ENCODE results near the gene TRIO.

GRCh38 chr5:14310901-14311300 is 167.8 kb downstream of the TRIO start:
- no peak for TF ChIP-seq POLR2A (IDR thresholded peaks at IDR 0.05)
- no peak for TF ChIP-seq CTCF (IDR thresholded peaks at IDR 0.05)
- TF ChIP-seq EP300 (IDR thresholded peaks at IDR 0.05), result no peak
- TF ChIP-seq POLR2AphosphoS5 (IDR thresholded peaks at IDR 0.05), result no peak

Measured in upper lobe of left lung (tissue), 4 donors.